HG03108 (cell line): Measurements from ENCODE around the gene WDR55.
A peak's percentile ranks its signal among the peaks of the same experiment; 100 is the strongest.
"Not testable (repeated sequence)": the region's sequence is repeated elsewhere in the genome, so short reads cannot be mapped to it uniquely, and the experiment has no call there.

Experiments used
- ATAC-seq: cut with Tn5 transposase; IDR thresholded peaks from one replicate; pipeline ENCODE4 v1.9.1; 2021; ENCODE audit warnings: moderate library complexity; ENCODE audit not compliant: unreplicated experiment

The WDR55 gene, protein sequence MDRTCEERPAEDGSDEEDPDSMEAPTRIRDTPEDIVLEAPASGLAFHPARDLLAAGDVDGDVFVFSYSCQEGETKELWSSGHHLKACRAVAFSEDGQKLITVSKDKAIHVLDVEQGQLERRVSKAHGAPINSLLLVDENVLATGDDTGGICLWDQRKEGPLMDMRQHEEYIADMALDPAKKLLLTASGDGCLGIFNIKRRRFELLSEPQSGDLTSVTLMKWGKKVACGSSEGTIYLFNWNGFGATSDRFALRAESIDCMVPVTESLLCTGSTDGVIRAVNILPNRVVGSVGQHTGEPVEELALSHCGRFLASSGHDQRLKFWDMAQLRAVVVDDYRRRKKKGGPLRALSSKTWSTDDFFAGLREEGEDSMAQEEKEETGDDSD

GRCh38 chr5:140664359-140665119, at the start of gene WDR55:
Gene WDR55 (plus strand): TSS chr5:140664904. CDS start chr5:140664913, 9 bp downstream.
- peak; percentile 98 for ATAC-seq

DNA sequence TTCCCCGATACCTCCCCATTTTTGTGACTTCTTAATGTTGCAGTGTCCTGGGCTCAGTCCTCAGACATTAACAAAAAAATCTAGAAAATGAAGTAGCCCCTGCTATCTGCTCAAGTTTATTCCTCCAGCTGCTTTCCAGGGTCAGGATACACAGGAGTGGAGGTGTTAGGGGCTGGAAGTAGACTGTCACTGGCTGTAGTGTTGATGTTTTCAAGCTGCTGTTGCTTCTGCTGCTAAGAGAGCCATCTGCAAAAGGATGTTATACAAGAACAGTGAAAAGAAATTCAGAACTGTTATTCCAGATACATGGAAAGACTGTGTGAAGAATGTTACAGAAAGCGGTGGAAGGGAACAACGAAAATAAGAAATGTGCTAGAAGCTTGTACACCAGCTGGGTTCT, 42.4 kb upstream of the WDR55 start:
- no peak for ATAC-seq

GRCh38 chr5:140623061-140623460, 41.6 kb upstream of the WDR55 start:
- not testable (repeated sequence) for ATAC-seq

DNA sequence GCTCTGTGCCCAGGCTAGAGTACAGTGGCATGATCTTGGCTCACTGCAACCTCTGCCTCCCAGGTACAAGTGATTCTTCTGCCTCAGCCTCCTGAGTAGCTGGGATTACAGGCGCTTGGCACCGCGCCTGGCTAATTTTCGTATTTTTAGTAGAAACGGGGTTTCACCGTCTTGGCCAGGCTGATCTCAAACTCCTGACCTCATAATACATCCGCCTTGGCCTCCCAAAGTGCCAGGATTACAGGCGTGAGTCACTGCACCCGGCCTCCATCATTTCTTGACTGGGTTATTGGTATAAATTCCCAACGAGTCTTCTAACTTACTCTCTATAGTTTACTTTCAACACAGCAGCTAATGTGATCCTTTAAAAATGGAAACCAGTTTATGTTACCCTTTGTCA, 39.8 kb upstream of the WDR55 start:
- ATAC-seq = not testable (repeated sequence)

DNA sequence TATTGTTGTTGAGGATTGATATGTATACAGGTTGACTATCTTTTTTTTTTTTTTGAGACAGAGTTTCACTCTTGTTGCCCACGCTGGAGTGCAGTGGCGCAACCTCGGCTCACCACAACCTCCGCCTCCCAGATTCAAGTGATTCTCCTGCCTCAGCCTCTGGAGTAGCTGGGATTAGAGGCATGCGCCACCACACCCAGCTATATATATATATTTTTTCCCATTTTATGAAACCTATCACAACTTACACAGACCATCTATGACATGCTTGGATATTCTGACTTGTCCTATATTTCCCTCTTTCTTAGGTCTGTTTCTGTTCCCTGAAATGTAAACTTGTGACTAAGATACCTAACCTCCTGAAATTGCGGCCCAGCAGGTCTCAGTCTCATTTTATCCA, 36.7 kb upstream of the WDR55 start:
- no peak for ATAC-seq

DNA sequence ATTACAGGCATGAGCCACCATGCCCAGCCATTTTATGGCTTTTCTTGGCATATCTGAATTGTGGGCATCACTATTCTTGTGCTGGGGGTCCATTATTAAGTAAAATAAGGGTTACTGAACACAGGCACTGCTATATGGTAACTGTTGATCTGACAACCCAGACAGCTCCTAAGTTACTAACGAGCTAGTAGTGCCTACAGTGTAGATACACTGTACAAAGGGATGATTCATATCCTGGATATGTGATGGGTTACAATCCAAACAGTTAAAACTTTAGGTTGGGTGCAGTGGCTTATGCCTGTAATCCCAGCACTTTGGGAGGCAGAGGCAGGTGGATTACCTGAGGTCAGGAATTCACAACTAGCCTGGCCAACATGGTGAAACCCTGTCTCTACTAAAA, 36.0 kb upstream of the WDR55 start:
- no peak for ATAC-seq

GRCh38 chr5:140630292-140631035, 34.2 kb upstream of the WDR55 start:
- ATAC-seq = no peak

GRCh38 chr5:140631036-140631417, 33.7 kb upstream of the WDR55 start:
- no peak for ATAC-seq

DNA sequence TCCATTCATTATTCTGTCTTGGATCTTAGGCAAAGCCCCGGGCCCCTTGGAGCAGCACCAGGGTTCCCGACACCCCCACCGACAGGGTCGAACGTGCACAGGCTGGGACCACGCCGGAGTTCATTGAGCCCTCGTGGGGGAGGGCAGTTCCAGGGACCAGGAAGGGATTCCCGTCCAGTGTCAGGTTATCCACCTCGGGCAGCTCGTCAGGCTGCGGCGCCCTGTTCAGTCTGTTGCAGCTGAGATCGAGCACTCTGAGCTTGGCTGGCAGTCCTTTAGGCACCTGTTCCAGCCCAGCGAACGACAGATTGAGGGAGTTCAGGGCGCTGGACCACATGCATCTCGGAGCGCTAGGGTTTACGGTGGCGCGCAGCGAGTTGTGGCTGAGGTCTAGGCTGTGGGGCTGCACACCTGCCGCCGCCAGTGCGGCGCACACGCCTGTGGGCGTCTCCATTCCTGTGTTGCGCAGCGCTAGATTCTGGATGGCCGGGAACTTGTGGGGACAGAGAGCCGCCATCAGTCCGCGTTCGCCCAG, 32.8 kb upstream of the WDR55 start:
- peak; percentile 36 for ATAC-seq

DNA sequence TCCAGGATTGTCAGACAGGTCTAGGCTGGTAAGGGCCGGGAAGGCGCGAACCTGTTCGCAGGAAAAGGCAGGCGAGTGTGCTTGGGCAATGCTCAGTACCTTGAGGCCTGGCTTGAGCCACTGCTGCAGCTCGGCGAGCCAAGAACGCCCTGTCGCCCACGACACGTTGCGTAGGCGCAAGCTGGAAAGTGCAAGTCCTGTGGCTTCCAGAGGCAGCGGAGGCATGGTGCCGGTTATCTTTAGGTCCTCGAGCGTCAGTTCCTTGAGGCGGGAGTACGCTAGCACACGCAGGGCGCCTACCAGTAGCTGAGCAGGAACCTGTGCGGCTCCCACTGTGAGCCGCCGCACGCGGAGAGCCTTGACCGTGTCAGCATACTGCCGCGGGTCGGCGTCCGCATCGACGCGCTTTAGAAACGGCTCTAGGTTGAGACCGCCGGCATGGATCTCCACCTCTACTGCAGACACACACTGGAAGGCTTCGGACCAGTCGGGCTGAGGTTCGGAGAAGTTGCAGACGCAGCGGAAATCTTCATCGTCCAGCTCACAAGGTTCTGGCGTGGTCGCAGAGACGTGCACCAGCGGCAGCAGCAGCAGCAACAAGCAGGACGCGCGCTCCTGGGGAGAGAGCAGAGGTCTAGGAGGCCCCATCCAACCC, 32.2 kb upstream of the WDR55 start:
- peak; percentile 48 for ATAC-seq

DNA sequence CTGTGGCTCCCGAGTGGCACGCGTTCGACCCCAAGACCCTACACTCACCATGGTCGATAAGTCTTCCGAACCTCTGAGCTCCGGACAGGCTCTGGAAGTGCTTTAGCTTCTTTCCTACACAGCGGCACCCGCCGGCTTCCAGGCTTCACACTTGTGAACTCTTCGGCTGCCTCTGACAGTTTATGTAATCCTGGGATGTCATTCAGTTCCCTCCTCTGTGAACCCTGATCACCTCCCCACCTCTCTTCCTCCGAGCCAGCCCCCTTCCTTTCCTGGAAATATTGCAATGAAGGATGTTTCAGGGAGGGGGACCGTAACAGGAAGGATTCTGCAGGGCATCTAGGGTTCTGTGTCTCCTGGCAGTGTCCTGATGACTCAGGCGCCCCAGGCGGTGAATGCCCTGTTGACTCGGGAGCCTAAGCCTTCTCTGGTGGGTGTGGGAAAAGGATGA, 31.7 kb upstream of the WDR55 start, which contains the start of gene CD14:
TSS of gene CD14 (minus strand) at position 155 of the 451 bp plus-strand sequence. CDS start at position 51, 104 bp downstream.
- ATAC-seq = peak; percentile 17

DNA sequence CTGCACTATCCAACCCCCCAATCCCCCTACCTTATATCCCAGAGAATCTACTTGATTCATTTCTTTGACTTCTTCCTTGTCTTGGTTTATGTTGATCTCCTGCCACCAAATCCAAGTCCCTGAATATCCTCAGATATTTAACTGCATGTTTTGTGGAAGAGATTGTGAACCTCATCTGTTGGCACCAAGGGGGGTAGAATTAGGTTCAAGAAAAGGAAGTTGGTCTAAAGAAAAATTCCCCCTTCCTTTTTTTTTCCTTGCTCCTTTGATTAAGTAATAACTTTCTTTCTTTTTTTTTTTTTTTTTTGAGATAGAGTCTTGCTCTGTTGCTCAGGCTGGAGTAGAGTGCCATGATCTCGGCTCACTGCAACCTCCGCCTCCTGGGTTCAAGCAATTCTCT, 31.2 kb upstream of the WDR55 start:
- ATAC-seq = no peak

GRCh38 chr5:140634103-140634502, 30.6 kb upstream of the WDR55 start:
- no peak for ATAC-seq

DNA sequence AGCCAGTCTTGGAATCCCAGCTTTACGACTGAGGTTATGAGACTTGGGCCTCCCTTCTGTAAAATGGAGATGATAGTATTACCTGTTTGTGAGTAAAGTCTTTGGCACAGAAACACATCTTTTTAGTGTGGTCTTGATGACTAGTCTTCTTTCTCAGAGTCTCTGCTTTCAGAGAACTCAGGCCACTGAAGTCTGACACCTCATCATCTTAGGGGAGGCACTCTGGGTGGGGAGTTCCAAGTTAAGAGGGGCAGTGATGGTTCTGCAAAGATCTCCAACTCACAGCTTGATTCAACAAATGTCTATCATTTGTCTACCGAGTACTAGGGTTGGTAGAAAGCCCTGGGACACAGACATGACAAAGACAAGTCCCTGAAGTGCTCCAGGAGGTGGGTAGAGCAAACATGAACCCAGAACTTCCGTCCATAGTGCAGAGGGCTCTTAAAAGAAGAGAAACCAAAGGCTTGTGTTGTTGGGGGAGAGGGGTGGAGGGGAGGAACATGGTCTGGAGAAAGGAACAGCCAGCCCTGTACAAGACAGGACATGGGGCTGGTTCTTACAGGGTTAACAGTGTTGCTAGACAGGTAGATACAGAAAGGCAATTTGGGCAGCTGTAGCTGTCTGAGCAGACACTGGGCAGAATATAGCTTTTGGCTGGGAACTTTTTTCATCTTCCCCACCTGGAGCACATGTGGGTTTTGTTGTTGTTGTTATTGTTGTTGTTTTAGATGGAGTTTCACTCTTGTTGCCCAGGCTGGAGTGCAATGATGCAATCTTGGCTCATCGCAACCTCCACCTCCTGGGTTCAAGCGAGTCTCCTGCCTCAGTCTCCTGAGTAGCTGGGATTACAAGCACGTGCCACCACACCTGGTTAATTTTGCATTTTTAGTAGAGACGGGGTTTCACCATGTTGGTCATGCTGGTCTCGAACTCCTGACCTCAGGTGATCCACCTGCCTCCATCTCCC, 29.1 kb upstream of the WDR55 start:
- no peak for ATAC-seq

DNA sequence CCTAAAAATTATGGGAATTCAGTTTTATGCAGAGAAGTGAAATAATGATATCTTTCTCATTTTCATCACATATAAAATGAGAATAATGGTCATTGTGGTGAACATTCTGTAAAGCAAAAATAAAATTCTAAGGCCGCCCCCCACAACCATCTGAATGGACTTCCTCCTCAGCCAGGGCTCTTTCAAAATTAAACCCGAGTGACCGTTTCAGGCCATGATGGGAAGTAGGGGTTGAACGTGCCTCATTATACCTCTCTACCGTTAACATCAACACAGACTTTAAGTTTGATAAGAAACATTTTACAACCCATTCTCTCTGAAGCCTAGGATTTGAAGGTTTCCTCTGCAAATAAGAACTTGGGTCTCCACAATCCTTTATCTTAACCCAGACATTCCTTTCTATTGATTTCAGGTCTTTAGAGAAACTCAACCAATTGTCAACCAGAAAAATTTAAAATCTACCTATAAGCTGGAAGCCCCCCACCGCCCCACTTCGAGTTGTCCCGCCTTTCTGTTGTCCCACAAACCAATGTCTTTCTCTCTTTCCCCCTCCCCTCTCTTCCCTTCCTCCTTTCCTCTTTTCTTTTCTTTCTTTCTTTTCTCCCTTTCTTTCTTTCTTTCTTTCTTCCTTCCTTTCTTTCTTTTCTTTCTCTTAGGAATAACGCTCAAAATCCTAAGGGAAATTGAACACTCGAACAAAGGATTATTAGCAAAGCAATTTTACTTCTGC, 27.2 kb upstream of the WDR55 start:
- no peak for ATAC-seq

DNA sequence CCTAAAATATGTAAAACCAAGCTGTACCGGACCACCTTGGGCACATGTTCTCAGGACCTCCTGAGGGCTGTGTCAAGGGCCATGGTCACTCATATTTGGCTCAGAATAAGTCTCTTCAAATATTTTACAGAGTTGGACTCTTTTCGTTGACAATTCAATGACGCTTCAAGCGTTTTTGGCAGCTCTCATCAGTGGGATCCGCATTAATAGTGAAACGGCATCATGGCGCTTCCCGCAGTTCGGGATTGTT, 25.9 kb upstream of the WDR55 start:
- not testable (repeated sequence) for ATAC-seq

DNA sequence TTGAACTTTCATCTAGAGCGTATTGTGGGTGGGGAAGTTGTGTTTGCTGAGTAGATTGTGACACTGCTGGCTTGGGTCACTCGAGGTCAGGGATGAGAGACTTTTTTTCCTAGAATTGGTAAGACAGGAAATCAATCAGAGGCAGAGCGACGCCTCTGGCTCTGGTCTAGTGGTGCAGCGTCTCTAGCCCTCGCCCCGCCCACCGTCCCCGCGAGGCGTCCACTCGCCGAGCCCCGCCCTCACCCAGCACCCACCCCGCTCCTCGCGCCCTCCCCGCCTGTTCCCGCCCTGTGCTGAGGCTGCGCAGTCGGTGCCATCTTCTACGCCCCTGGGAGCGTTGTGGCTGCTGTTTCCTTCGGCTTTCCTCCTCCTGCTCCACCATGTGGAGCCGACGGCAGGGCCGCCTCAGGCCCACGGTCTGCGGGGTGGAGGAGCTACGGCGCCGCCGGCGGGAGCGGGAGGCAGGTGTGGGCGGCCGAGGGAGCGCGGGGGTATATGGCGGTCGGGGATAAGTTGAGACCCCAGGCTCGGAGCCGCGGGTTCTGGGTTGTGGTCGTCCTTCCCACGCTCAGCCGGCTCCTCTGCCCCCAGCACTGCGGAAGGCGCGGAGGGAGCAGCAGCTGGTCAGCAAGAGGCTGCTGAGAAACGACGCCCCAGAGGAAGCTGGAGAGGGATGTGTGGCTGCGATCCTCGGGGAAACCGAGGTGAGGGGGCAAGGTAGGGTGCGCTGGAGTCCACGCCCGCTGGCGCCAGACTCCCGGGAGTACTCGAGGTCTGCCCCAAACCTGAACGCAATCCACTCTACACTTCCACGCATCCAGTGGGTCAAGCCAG, 25.3 kb upstream of the WDR55 start, which contains the start of gene TMCO6:
TSS of gene TMCO6 (plus strand) at position 304 of the 834 bp plus-strand sequence. CDS start at position 381, 77 bp downstream.
- peak; percentile 95 for ATAC-seq

DNA sequence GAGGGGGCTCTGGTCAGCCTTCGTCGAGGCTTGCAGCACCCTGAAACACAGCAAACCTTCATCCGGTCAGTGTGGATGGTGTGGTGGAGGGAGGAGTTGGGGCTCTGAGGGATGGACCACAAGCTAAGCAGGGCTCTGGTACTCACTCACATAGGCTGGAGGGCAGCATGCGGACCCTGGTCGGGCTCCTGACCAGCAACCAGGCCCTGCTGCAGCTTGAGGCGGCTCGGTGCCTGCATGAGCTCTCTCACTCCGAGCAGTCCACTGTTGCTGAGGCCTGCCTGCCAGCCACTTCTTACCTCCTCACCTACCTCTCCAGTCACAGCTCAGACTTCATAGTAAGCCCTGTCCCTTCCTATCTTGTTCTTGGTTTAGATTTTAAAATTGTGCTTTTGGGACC, 23.0 kb upstream of the WDR55 start:
- ATAC-seq = no peak
